Smooth muscle cell (in vitro differentiated cells): ENCODE results near the gene ADAT3. TPM values are rescaled to one million over a fixed set of nuclear protein-coding genes. Genes with fewer than 3 reads are reported as not detected.
A peak's percentile ranks its signal among the peaks of the same experiment; 100 is the strongest.

Source experiments
- DNase-seq: peaks from one replicate; lab custom pipeline; 2025; ENCODE audit not compliant: unreplicated experiment; lab: John Stamatoyannopoulos, UW
- H2AFZ ChIP-seq: fragments of 200-600 bp; sonication (generic); 2 replicates; pipeline ENCODE4 v1.6.0; 2016; ENCODE audit warnings: antibody characterized with exemption, low read depth, mild to moderate bottlenecking
- H3F3A ChIP-seq: fragments of 200-600 bp; sonication (generic); 2 replicates; pipeline ENCODE4 v1.6.0; 2017; ENCODE audit warnings: antibody characterized with exemption, low read depth
- H3K27ac ChIP-seq: fragments of 200-600 bp; sonication (generic); 2 replicates; pipeline ENCODE4 v1.5.1; 2016; ENCODE audit warnings: low read depth, mild to moderate bottlenecking
- H3K27me3 ChIP-seq: fragments of 200-600 bp; sonication (generic); 2 replicates; pipeline ENCODE4 v1.6.1; 2016; ENCODE audit warnings: low read depth, mild to moderate bottlenecking
- H3K36me3 ChIP-seq: fragments of 200-600 bp; sonication (generic); 2 replicates; pipeline ENCODE4 v1.5.1; 2016; ENCODE audit warnings: low read depth
- H3K4me1 ChIP-seq: fragments of 200-600 bp; sonication (generic); 2 replicates; pipeline ENCODE4 v1.5.1; 2016; ENCODE audit warnings: low read depth
- H3K4me2 ChIP-seq: fragments of 200-600 bp; sonication (generic); 2 replicates; pipeline ENCODE4 v1.6.0; 2016; ENCODE audit warnings: mild to moderate bottlenecking
- H3K4me3 ChIP-seq: fragments of 200-600 bp; sonication (generic); 2 replicates; pipeline ENCODE4 v1.5.1; 2016; ENCODE audit warnings: mild to moderate bottlenecking
- H3K79me2 ChIP-seq: fragments of 200-600 bp; sonication (generic); 2 replicates; pipeline ENCODE4 v1.6.0; 2016; ENCODE audit warnings: low read depth, mild to moderate bottlenecking
- H3K9ac ChIP-seq: fragments of 200-600 bp; sonication (generic); 2 replicates; pipeline ENCODE4 v1.6.0; 2016; ENCODE audit warnings: low read depth
- H3K9me3 ChIP-seq: fragments of 200-600 bp; sonication (generic); replicated peaks from 2 replicates; pipeline ENCODE4 v1.5.1; 2016; ENCODE audit warnings: low read depth
- H4K20me1 ChIP-seq: fragments of 200-600 bp; sonication (generic); 2 replicates; pipeline ENCODE4 v1.6.0; 2016; ENCODE audit warnings: low read depth
- CTCF ChIP-seq: fragments of 200-600 bp; sonication (generic); IDR thresholded peaks from 2 replicates; pipeline ENCODE4 v1.5.1; 2017; ENCODE audit warnings: borderline replicate concordance, mild to moderate bottlenecking, antibody characterized with exemption; ENCODE audit not compliant: insufficient read depth, poor library complexity, severe bottlenecking
- WGBS: methylation state at CpG from one replicate; pipeline ENCODE4 v1.1.7; 2016; ENCODE audit warnings: low lambda C conversion rate; 5-methylcytosine and 5-hydroxymethylcytosine counted together
- polyA plus RNA-seq: library from polyadenylated mRNA; unstranded; fragments of >200 nt; fragmentation: Nextera tagmentation; extraction: Ambion mirVana; gene quantifications from 2 replicates; pipeline ENCODE4 v1.2.1, GENCODE V29; 2016
- total RNA-seq: library from RNA; depleted of rRNA; stranded (reverse); fragments of >200 nt; gene quantifications from 2 replicates; pipeline ENCODE4 v1.2.3, GENCODE V29; 2014

ADAT3 gene
- total and polyA plus RNA-seq, 2 experiments from 2014 or later: 0.58 to 2.0 TPM

GRCh38 chr19:1925544-1925943 is 20.3 kb downstream of the ADAT3 start:
- Histone ChIP-seq H3K9me3 (no peaks in the 10 kb centered on the region), H3K27ac (no peak overlapping the region), H3K4me1 (no peaks in the 10 kb centered on the region), H4K20me1 (no peaks in the 10 kb centered on the region), H3K4me2 (no peak overlapping the region), H2AFZ (no peak overlapping the region), H3K36me3 (no peaks in the 10 kb centered on the region), H3K9ac (no peak overlapping the region), H3K4me3 (no peak overlapping the region), H3F3A (peaks cover 3% of the 10 kb centered on the region), H3K27me3 (no peaks in the 10 kb centered on the region), H3K79me2 (no peaks in the 10 kb centered on the region)
- no peak for DNase-seq
- TF ChIP-seq CTCF: no peak
- WGBS: 96% methylated on average over 16 of the region's 16 CpGs

- DNase-seq: peak; percentile 38
- Histone ChIP-seq H4K20me1 (no peaks in the 10 kb centered on the region), H3K36me3 (no peaks in the 10 kb centered on the region), H3K9ac (no peak overlapping the region), H2AFZ (peak overlapping the region; percentile 45), H3K79me2 (no peaks in the 10 kb centered on the region), H3K27me3 (no peaks in the 10 kb centered on the region), H3F3A (peaks cover 3% of the 10 kb centered on the region), H3K27ac (no peak overlapping the region), H3K4me3 (peak overlapping the region; percentile 48), H3K9me3 (no peaks in the 10 kb centered on the region), H3K4me1 (no peaks in the 10 kb centered on the region), H3K4me2 (peak overlapping the region; percentile 86)
- WGBS: 24% methylated on average over 40 of the region's 42 CpGs
- TF ChIP-seq CTCF: peak; percentile 88
Measured at GRCh38 chr19:1929021-1929742, 24.0 kb downstream of the ADAT3 start.

- H3K9me3 ChIP-seq: no peaks in the 10 kb centered on the region
- H3K4me3 ChIP-seq: no peak overlapping the region
- no peak overlapping the region for H3K9ac ChIP-seq
- no peak for TF ChIP-seq CTCF
- H2AFZ ChIP-seq: no peak overlapping the region
- no peaks in the 10 kb centered on the region for H3K4me1 ChIP-seq
- H3K27me3 ChIP-seq: no peaks in the 10 kb centered on the region
- H3K27ac ChIP-seq: no peak overlapping the region
- DNase-seq: no peak
- 97% methylated on average over 1 of the region's 1 CpG for WGBS
- H3F3A ChIP-seq: peaks cover 3% of the 10 kb centered on the region
- no peaks in the 10 kb centered on the region for H4K20me1 ChIP-seq
- H3K36me3 ChIP-seq: no peaks in the 10 kb centered on the region
- no peak overlapping the region for H3K4me2 ChIP-seq
- no peaks in the 10 kb centered on the region for H3K79me2 ChIP-seq
Measured at GRCh38 chr19:1931445-1931844, 26.2 kb downstream of the ADAT3 start.

GRCh38 chr19:1932395-1932794 is 27.2 kb downstream of the ADAT3 start:
- no peaks in the 10 kb centered on the region for H3K27me3 ChIP-seq
- no peak overlapping the region for H3K4me3 ChIP-seq
- no peaks in the 10 kb centered on the region for H3K9me3 ChIP-seq
- no peak for DNase-seq
- H3K4me2 ChIP-seq: no peak overlapping the region
- no peaks in the 10 kb centered on the region for H3K79me2 ChIP-seq
- H3K9ac ChIP-seq: no peak overlapping the region
- peaks cover 3% of the 10 kb centered on the region for H3F3A ChIP-seq
- no peaks in the 10 kb centered on the region for H3K36me3 ChIP-seq
- H3K4me1 ChIP-seq: no peaks in the 10 kb centered on the region
- H4K20me1 ChIP-seq: no peaks in the 10 kb centered on the region
- H3K27ac ChIP-seq: no peak overlapping the region
- WGBS: 86% methylated on average over 8 of the region's 8 CpGs
- H2AFZ ChIP-seq: no peak overlapping the region
- TF ChIP-seq CTCF: no peak
